Upper lobe of right lung (tissue), 1 donor: ENCODE measurements around the gene STK11. TPM values are rescaled to one million over a fixed set of nuclear protein-coding genes. Genes with fewer than 3 reads are reported as not detected.

Experiments
- ATAC-seq: fragments of 200-7000 bp; cut with Tn5 transposase; one replicate; pipeline ENCODE4 v1.9.1; 2020; ENCODE audit warnings: mild to moderate bottlenecking, moderate library complexity
- DNase-seq: peaks from one replicate; pipeline ENCODE4 v3.0.0-alpha.2; 2020
- H3K27ac ChIP-seq: fragments of 200-600 bp; one replicate; pipeline ENCODE4 v1.8.0; 2022
- H3K27me3 ChIP-seq: fragments of 200-600 bp; one replicate; pipeline ENCODE4 v1.8.0; 2022; ENCODE audit warnings: mild to moderate bottlenecking
- H3K36me3 ChIP-seq: fragments of 200-600 bp; one replicate; pipeline ENCODE4 v1.8.0; 2022
- H3K4me1 ChIP-seq: fragments of 200-600 bp; one replicate; pipeline ENCODE4 v1.8.0; 2022
- H3K4me3 ChIP-seq: fragments of 200-600 bp; one replicate; pipeline ENCODE4 v1.8.0; 2022; ENCODE audit warnings: mild to moderate bottlenecking
- H3K9me3 ChIP-seq: fragments of 200-600 bp; one replicate; pipeline ENCODE4 v1.8.0; 2022
- intact Hi-C: fragments of 100-400 bp; cut with DNase I; formaldehyde crosslinking; loops from one replicate; pipeline ENCODE4 v1.11.0; 2022
- total RNA-seq: library from RNA; stranded (reverse); fragmentation: NEBNext Ultra II Directional; extraction: Animal tissue kit (Norgen Biotek cat#: 25700); gene quantifications from one replicate; pipeline ENCODE4 v1.2.1, GENCODE V29; 2021
- TF ChIP-seq, protein P1 (sequence below): fragments of 200-600 bp; IDR thresholded peaks from one replicate; pipeline ENCODE4 v1.8.0; 2022; ENCODE audit warnings: antibody characterized with exemption
- donor health status: DM: no; HTN: yes; CAD: no; lungs with severe emphysema.

STK11 gene
- total RNA-seq, 1 donor from 2014 or later: 51.8 TPM

DNA sequence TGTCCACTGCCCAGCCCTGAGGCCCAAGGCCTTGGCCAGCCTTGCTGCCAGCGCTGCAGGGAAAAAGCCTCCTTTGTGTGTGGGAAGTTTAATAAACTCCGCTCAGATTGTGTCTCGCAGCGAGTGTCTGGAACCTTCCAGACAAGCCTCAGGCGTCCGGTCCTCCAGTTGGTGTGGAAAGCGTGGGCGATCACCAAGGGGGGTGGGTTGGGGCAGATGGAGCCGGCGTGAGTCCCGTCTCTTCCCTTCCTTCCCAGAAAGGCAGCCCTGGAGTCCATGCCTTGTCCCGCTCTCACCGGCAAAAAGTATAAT lies 4.6 kb downstream of the STK11 start:
- peaks cover 66% of the 10 kb centered on the region for H3K4me1 ChIP-seq
- no peak for ATAC-seq
- no peaks in the 10 kb centered on the region for H3K9me3 ChIP-seq
- H3K27ac ChIP-seq: no peak overlapping the region
- intact Hi-C loops: no loop called here
- no peak overlapping the region for H3K4me3 ChIP-seq
- TF ChIP-seq, protein P1, sequence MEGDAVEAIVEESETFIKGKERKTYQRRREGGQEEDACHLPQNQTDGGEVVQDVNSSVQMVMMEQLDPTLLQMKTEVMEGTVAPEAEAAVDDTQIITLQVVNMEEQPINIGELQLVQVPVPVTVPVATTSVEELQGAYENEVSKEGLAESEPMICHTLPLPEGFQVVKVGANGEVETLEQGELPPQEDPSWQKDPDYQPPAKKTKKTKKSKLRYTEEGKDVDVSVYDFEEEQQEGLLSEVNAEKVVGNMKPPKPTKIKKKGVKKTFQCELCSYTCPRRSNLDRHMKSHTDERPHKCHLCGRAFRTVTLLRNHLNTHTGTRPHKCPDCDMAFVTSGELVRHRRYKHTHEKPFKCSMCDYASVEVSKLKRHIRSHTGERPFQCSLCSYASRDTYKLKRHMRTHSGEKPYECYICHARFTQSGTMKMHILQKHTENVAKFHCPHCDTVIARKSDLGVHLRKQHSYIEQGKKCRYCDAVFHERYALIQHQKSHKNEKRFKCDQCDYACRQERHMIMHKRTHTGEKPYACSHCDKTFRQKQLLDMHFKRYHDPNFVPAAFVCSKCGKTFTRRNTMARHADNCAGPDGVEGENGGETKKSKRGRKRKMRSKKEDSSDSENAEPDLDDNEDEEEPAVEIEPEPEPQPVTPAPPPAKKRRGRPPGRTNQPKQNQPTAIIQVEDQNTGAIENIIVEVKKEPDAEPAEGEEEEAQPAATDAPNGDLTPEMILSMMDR: no peak
- peaks cover 8% of the 10 kb centered on the region for H3K36me3 ChIP-seq
- DNase-seq: no peak
- H3K27me3 ChIP-seq: no peaks in the 10 kb centered on the region

DNA sequence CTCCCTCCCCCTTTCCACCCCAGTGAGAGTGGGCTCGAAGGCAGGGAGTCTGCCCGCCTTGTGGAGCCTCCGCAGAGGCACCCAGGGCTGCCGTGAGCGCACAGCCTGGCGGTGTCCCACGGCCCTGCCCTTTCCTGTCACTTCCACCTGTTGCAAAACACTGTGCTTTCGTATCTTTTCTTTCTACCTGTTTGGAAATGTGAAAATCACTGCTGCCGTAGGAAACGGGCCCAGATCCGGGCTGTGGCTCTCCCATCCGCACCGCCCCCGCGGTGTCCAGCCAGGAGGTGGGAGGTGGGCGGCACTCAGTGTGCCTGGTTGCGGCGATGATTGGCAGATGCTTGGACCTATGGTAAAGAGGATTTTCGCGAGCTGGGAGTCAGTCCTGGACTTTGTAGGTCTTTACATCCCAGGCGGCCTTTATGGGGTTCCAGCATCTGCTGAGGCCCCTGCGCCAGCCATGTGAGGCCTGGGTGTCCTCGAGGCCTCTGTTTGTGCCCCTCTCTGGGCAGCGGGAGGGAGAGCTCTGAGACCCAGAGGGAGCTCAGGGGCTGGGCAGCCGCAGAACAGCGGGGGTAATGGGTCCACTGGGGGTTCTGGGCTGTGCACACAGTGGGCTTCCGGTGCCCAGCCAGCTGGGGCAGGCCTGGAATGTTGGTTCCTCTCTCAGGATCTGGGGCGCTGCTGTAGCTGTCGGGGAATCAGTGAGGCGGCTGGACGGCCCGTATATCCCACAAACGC lies 6.1 kb downstream of the STK11 start:
- peak; percentile 78 for DNase-seq
- H3K27ac ChIP-seq: no peak overlapping the region
- peak; percentile 4 for ATAC-seq
- no peaks in the 10 kb centered on the region for H3K9me3 ChIP-seq
- no peaks in the 10 kb centered on the region for H3K27me3 ChIP-seq
- H3K36me3 ChIP-seq: peaks cover 8% of the 10 kb centered on the region
- peaks cover 78% of the 10 kb centered on the region for H3K4me1 ChIP-seq
- TF ChIP-seq, protein P1: no peak
- intact Hi-C loops: no loop called here
- no peak overlapping the region for H3K4me3 ChIP-seq

DNA sequence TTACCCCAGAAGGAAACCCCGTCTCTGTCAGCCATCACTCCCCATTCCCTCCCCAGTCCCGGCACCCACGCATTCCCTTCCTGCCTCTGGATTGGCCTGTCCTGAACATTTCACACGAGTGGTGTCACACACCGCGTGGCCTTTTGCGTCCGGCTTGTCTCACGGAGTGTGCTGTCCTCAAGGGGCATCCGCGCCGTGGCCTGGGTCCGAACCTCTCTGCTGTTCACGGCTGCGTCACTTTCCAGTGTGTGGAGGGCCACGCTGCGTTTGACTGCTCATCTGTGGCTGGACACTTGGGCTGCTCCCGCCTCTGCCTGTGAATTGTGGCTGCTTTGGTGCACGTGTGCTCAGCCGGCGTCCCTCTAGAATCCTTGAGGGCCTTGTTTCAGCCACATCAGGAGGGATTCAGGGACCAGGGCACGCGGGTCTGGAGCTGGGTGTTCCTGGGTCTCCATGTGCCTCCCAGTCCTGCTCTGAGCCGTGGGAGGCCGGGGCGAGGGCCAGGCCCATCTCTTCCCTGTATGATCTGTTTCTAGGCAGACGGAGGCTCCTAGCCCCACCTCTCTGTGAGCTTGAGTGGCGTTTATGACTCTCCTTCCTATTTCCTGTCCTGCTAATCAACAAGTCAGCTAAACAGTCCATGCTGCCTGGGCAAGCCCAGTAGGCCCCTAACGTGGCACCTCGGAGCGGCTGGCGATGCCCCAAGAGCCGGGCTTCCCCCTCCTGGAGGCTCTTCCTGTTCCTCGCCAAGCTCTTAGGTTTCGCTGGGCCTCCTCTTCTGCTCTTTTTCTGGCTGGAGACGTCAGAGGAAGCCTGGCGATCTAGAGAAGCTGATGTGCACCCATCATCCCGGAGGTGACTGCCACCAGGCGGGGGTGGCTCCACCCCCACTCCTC lies 8.1 kb downstream of the STK11 start:
- TF ChIP-seq, protein P1: no peak
- intact Hi-C loops: no loop called here
- H3K27ac ChIP-seq: peak overlapping the region; percentile 80
- H3K4me3 ChIP-seq: no peak overlapping the region
- H3K27me3 ChIP-seq: no peaks in the 10 kb centered on the region
- peaks cover 71% of the 10 kb centered on the region for H3K4me1 ChIP-seq
- no peaks in the 10 kb centered on the region for H3K9me3 ChIP-seq
- ATAC-seq: peak; percentile 78
- peaks cover 8% of the 10 kb centered on the region for H3K36me3 ChIP-seq
- DNase-seq: peak; percentile 85

DNA sequence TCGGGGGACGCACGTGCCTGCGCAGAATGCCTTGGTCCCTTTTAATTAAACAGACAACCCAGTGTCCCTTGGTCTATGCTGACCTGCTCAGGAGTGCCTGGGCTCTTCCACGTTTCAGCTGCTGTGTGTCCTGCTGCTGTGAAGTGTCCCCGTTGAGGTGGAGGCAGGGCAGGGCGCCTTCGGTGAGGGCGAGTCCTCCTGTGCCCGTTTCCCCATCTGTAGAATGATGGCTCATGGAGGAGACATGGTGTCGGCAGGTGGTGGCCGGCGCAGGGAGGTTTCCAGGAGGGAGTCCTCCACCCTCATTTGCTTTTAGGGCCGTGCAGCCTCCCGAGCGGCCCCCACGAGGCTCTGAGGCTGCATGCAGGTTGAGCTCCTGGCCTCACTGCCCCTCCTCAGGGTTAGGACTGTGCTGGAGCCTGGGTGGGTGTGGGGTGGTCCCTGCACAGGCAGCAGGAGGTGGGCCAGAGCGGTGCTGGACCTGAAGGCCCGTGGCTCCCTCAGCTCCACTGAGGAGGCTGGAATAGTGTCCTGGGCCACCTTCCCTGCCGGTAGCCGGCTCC lies 8.8 kb downstream of the STK11 start:
- Histone ChIP-seq H3K4me3 (no peak overlapping the region), H3K27ac (peak overlapping the region; percentile 80), H3K4me1 (peaks cover 63% of the 10 kb centered on the region), H3K36me3 (peaks cover 8% of the 10 kb centered on the region), H3K27me3 (no peaks in the 10 kb centered on the region), H3K9me3 (no peaks in the 10 kb centered on the region)
- intact Hi-C loops: no loop called here
- DNase-seq (no peak), ATAC-seq (no peak)
- TF ChIP-seq, protein P1: no peak

DNA sequence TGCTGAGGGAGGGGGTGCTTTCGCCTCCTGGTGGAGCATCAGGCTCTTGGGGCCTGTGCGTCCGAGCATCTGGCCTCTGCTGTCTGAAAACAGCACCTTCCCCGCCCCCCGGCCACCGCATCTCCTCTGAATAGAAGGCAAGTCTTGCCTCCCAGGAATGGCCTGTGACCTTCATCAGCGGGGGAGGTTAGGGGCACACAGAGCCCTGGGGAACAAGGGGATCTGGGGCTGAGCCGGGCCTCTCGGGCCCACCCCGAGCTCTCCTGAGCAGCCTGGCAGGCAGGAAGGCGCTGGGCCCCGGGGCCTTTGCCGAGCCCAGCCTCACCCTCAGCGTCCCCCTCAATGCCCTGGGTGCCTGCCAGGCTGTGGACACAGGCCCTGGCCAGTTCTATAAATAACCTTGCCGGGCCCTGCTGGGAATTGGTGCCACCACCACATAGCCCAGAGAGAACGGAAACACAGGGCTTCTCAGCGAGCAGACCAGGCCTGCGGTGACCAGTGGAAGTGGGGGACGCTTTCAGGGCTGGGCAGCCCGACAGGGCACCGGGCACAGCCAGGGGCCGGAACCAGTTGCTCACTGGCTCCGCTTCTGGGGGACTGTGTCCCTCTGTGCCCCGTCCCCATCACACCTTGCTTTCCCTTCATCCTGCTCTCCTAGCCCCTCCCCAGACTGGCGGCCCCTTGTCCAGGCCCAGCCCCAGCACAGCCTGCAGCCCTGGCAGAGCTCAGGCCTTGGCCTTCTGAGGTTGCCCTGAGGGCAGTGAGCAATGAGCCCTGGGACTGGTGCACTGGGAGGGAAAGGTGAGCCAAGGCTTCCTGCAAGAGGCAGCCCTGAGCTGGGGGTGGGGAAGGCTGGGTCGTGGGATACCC lies 9.5 kb downstream of the STK11 start:
- peak overlapping the region; percentile 80 for H3K27ac ChIP-seq
- intact Hi-C loops: no loop called here
- peaks cover 8% of the 10 kb centered on the region for H3K36me3 ChIP-seq
- no peak overlapping the region for H3K4me3 ChIP-seq
- no peaks in the 10 kb centered on the region for H3K9me3 ChIP-seq
- DNase-seq: peak; percentile 83
- TF ChIP-seq, protein P1: no peak
- H3K27me3 ChIP-seq: no peaks in the 10 kb centered on the region
- peaks cover 56% of the 10 kb centered on the region for H3K4me1 ChIP-seq
- ATAC-seq: peak; percentile 53
